Measurements from ENCODE around the gene ARAP3.

The ARAP3 gene

GRCh38 chr5:141609044-141609443 lies 73.0 kb downstream of the ARAP3 start:
- no peak for DNase-seq

GRCh38 chr5:141608557-141608956 lies 73.5 kb downstream of the ARAP3 start:
- no peak for DNase-seq

GRCh38 chr5:141608046-141608445 lies 74.0 kb downstream of the ARAP3 start:
- no peak for DNase-seq

GRCh38 chr5:141605523-141606277 lies 76.3 kb downstream of the ARAP3 start:
- no peak for DNase-seq

GRCh38 chr5:141603923-141604717 lies 77.9 kb downstream of the ARAP3 start:
- DNase-seq: no peak

Measured in right forelimb (tissue), 1 donor.